ENCODE data around the gene ATOH7.

Gene ATOH7

GRCh38 chr10:68211669-68212068 lies 20.2 kb downstream of the ATOH7 start:
- Histone ChIP-seq H3K27me3 (ENCODE audit: insufficient read depth, low read length) (no peaks in the 10 kb centered on the region), H4K20me1 (ENCODE audit: insufficient read depth, low read length) (no peaks in the 10 kb centered on the region), H3K9me3 (ENCODE audit: low read length) (no peaks in the 10 kb centered on the region), H2AFZ (ENCODE audit: low read length) (no peak overlapping the region), H3K9me2 (ENCODE audit: low read depth, low read length) (no peaks in the 10 kb centered on the region), H3K4me3 (ENCODE audit: low read depth, low read length, poor library complexity, severe bottlenecking) (no peak overlapping the region), H3K4me1 (ENCODE audit: insufficient read depth, low read length, severe bottlenecking) (peaks cover 40% of the 10 kb centered on the region), H3K79me2 (ENCODE audit: insufficient read depth, low read length) (no peaks in the 10 kb centered on the region), H3K9ac (ENCODE audit: low read length) (no peak overlapping the region), H3K27ac (ENCODE audit: low read depth, low read length, poor library complexity, severe bottlenecking) (peak overlapping the region; percentile 46), H3K4me2 (ENCODE audit: low read length) (no peak overlapping the region), H3F3A (ENCODE audit: insufficient read depth, low read length) (no peaks in the 10 kb centered on the region), H3K36me3 (ENCODE audit: insufficient read depth, low read length) (no peaks in the 10 kb centered on the region)
- TF ChIP-seq EZH2 (IDR thresholded peaks at IDR 0.05; ENCODE audit: borderline replicate concordance, low read length) (no peak), CTCF (IDR thresholded peaks at IDR 0.05; ENCODE audit: low read length) (no peak)

GRCh38 chr10:68208424-68209042 lies 23.4 kb downstream of the ATOH7 start:
- H3K36me3 ChIP-seq (ENCODE audit: insufficient read depth, low read length): no peaks in the 10 kb centered on the region
- no peak overlapping the region for H3K27ac ChIP-seq (ENCODE audit: low read depth, low read length, poor library complexity, severe bottlenecking)
- no peaks in the 10 kb centered on the region for H3K79me2 ChIP-seq (ENCODE audit: insufficient read depth, low read length)
- no peaks in the 10 kb centered on the region for H3K27me3 ChIP-seq (ENCODE audit: insufficient read depth, low read length)
- H3K4me3 ChIP-seq (ENCODE audit: low read depth, low read length, poor library complexity, severe bottlenecking): no peak overlapping the region
- no peaks in the 10 kb centered on the region for H3K9me2 ChIP-seq (ENCODE audit: low read depth, low read length)
- H3K9ac ChIP-seq (ENCODE audit: low read length): no peak overlapping the region
- peak overlapping the region; percentile 12; the same call in 1 of the 2 replicates for H2AFZ ChIP-seq (ENCODE audit: low read length)
- no peaks in the 10 kb centered on the region for H3F3A ChIP-seq (ENCODE audit: insufficient read depth, low read length)
- H3K4me1 ChIP-seq (ENCODE audit: insufficient read depth, low read length, severe bottlenecking): peaks cover 40% of the 10 kb centered on the region
- H3K4me2 ChIP-seq (ENCODE audit: low read length): no peak overlapping the region
- H3K9me3 ChIP-seq (ENCODE audit: low read length): no peaks in the 10 kb centered on the region
- TF ChIP-seq CTCF (IDR thresholded peaks at IDR 0.05; ENCODE audit: low read length) (peak; percentile 78), EZH2 (IDR thresholded peaks at IDR 0.05; ENCODE audit: borderline replicate concordance, low read length) (no peak)
- no peaks in the 10 kb centered on the region for H4K20me1 ChIP-seq (ENCODE audit: insufficient read depth, low read length)

GRCh38 chr10:68202960-68203353 lies 29.0 kb downstream of the ATOH7 start:
- no peak overlapping the region for H3K9ac ChIP-seq (ENCODE audit: low read length)
- H3K9me3 ChIP-seq (ENCODE audit: low read length): no peaks in the 10 kb centered on the region

More at GRCh38 chr10:68202960-68203353, 29.0 kb downstream of the ATOH7 start:
- H3F3A ChIP-seq (ENCODE audit: insufficient read depth, low read length): no peaks in the 10 kb centered on the region
- no peaks in the 10 kb centered on the region for H3K9me2 ChIP-seq (ENCODE audit: low read depth, low read length)
- no peak for TF ChIP-seq CTCF (IDR thresholded peaks at IDR 0.05; ENCODE audit: low read length)
- TF ChIP-seq EZH2 (IDR thresholded peaks at IDR 0.05; ENCODE audit: borderline replicate concordance, low read length): no peak
- no peaks in the 10 kb centered on the region for H3K36me3 ChIP-seq (ENCODE audit: insufficient read depth, low read length)
- no peaks in the 10 kb centered on the region for H4K20me1 ChIP-seq (ENCODE audit: insufficient read depth, low read length)
- H3K27ac ChIP-seq (ENCODE audit: low read depth, low read length, poor library complexity, severe bottlenecking): no peak overlapping the region
- H3K79me2 ChIP-seq (ENCODE audit: insufficient read depth, low read length): no peaks in the 10 kb centered on the region
- H3K27me3 ChIP-seq (ENCODE audit: insufficient read depth, low read length): no peaks in the 10 kb centered on the region
- no peak overlapping the region for H3K4me2 ChIP-seq (ENCODE audit: low read length)
- no peaks in the 10 kb centered on the region for H3K4me1 ChIP-seq (ENCODE audit: insufficient read depth, low read length, severe bottlenecking)
- H2AFZ ChIP-seq (ENCODE audit: low read length): no peak overlapping the region
- no peak overlapping the region for H3K4me3 ChIP-seq (ENCODE audit: low read depth, low read length, poor library complexity, severe bottlenecking)

Data from OCI-LY1 (cell line).